HAP-1 (cell line): ENCODE measurements around the gene ZDHHC5.
"Not testable (repeated sequence)": the region's sequence is repeated elsewhere in the genome, so short reads cannot be mapped to it uniquely, and the experiment has no call there.

Experiments used
- DNase-seq, 2 experiments: peaks; one replicate each; pipeline ENCODE4 v3.0.0-alpha.2; 2016 to 2020; ENCODE audit warnings: low spot score in 2 of 2
- H3K27me3 ChIP-seq: fragments of 250-450 bp; sonication (Bioruptor Pico); 2 replicates; pipeline ENCODE4 v1.5.1; 2020; ENCODE audit warnings: low read depth, mild to moderate bottlenecking, moderate library complexity
- H3K36me3 ChIP-seq: fragments of 250-450 bp; sonication (Bioruptor Pico); replicated peaks from 2 replicates; pipeline ENCODE4 v1.5.1; 2020; ENCODE audit warnings: mild to moderate bottlenecking
- H3K4me1 ChIP-seq: fragments of 250-450 bp; sonication (Bioruptor Pico); 2 replicates; pipeline ENCODE4 v1.5.1; 2020; ENCODE audit warnings: mild to moderate bottlenecking
- H3K4me3 ChIP-seq: fragments of 250-450 bp; sonication (Bioruptor Pico); 2 replicates; pipeline ENCODE4 v1.5.1; 2020; ENCODE audit warnings: mild to moderate bottlenecking, moderate library complexity
- H3K9me3 ChIP-seq: fragments of 250-450 bp; sonication (Bioruptor Pico); 2 replicates; pipeline ENCODE4 v1.5.1; 2020; ENCODE audit warnings: mild to moderate bottlenecking, moderate library complexity
- in situ Hi-C: fragments of 300-500 bp; cut with MboI; formaldehyde crosslinking; loops from 3 replicates; pipeline ENCODE4 v1.14.3; 2020; ENCODE audit warnings: low sequenced_read_pairs, inconsistent platforms, mixed read lengths

Gene ZDHHC5

GRCh38 chr11:57704932-57705331 lies 37.0 kb downstream of the ZDHHC5 start:
- Histone ChIP-seq H3K4me3 (no peak overlapping the region), H3K9me3 (no peaks in the 10 kb centered on the region), H3K36me3 (peaks cover 28% of the 10 kb centered on the region), H3K4me1 (0 out of 2 replicates have a peak, but pooled peaks cover 2% of the 10 kb centered on the region), H3K27me3 (no peaks in the 10 kb centered on the region)
- DNase-seq: no peak
- in situ Hi-C loops: no loop called here

- peaks cover 26% of the 10 kb centered on the region for H3K36me3 ChIP-seq
Measured at GRCh38 chr11:57705432-57705831, 37.5 kb downstream of the ZDHHC5 start.

GRCh38 chr11:57709802-57710367 lies 42.0 kb downstream of the ZDHHC5 start:
- no peak for DNase-seq
- in situ Hi-C loops: no loop called here
- H3K4me1 ChIP-seq: peaks cover 13% of the 10 kb centered on the region
- no peak overlapping the region for H3K4me3 ChIP-seq
- H3K36me3 ChIP-seq: peaks cover 10% of the 10 kb centered on the region
- H3K27me3 ChIP-seq: no peaks in the 10 kb centered on the region
- H3K9me3 ChIP-seq: no peaks in the 10 kb centered on the region

More at GRCh38 chr11:57705432-57705831, 37.5 kb downstream of the ZDHHC5 start:
- H3K9me3 ChIP-seq, DNase-seq, H3K4me1 ChIP-seq, H3K27me3 ChIP-seq, in situ Hi-C loops, H3K4me3 ChIP-seq: not testable (repeated sequence)

- DNase-seq: peak; percentile 83 to 91
- Histone ChIP-seq H3K4me1 (peaks cover 11% of the 10 kb centered on the region), H3K9me3 (no peaks in the 10 kb centered on the region), H3K4me3 (peak within 1 kb of the TSS; percentile 87), H3K27me3 (no peaks in the 10 kb centered on the region), H3K36me3 (peaks cover 12% of the 10 kb centered on the region)
- in situ Hi-C loops: no loop called here
Measured at GRCh38 chr11:57711414-57712255, 43.7 kb downstream of the ZDHHC5 start, which contains the start of gene MED19. TSS of gene MED19 (minus strand) at chr11:57712215. CDS start at chr11:57712179, 36 bp downstream.

GRCh38 chr11:57712256-57713150 lies 44.6 kb downstream of the ZDHHC5 start, which contains the start of gene TMX2:
TSS of gene TMX2 (plus strand) at chr11:57712593. CDS start at chr11:57712619, 26 bp downstream.
- peak; percentile 95 to 99 for DNase-seq
- Histone ChIP-seq H3K4me1 (peaks cover 11% of the 10 kb centered on the region), H3K27me3 (no peaks in the 10 kb centered on the region), H3K4me3 (peak within 1 kb of the TSS; percentile 87), H3K36me3 (peaks cover 12% of the 10 kb centered on the region), H3K9me3 (no peaks in the 10 kb centered on the region)
- in situ Hi-C loops: no loop called here

- H3K4me3 ChIP-seq: peak overlapping the region; percentile 87
- peaks cover 19% of the 10 kb centered on the region for H3K36me3 ChIP-seq
- H3K27me3 ChIP-seq: no peaks in the 10 kb centered on the region
- in situ Hi-C loops: no loop called here
- DNase-seq: no peak
- H3K9me3 ChIP-seq: no peaks in the 10 kb centered on the region
- peaks cover 11% of the 10 kb centered on the region for H3K4me1 ChIP-seq
Measured at GRCh38 chr11:57713835-57714234, 45.9 kb downstream of the ZDHHC5 start.

GRCh38 chr11:57716726-57717125 lies 48.8 kb downstream of the ZDHHC5 start:
- H3K4me3 ChIP-seq, in situ Hi-C loops, H3K27me3 ChIP-seq, H3K4me1 ChIP-seq, H3K9me3 ChIP-seq, DNase-seq: not testable (repeated sequence)
- H3K36me3 ChIP-seq: peaks cover 30% of the 10 kb centered on the region

GRCh38 chr11:57727185-57727584 lies 59.3 kb downstream of the ZDHHC5 start:
- Histone ChIP-seq H3K36me3 (peaks cover 14% of the 10 kb centered on the region), H3K9me3 (no peaks in the 10 kb centered on the region), H3K4me1 (peaks cover 20% of the 10 kb centered on the region), H3K27me3 (no peaks in the 10 kb centered on the region), H3K4me3 (no peak overlapping the region)
- no peak for DNase-seq
- in situ Hi-C loops: no loop called here

GRCh38 chr11:57728829-57729228 lies 60.9 kb downstream of the ZDHHC5 start:
- in situ Hi-C loops: no loop called here
- Histone ChIP-seq H3K4me1 (peaks cover 20% of the 10 kb centered on the region), H3K27me3 (no peaks in the 10 kb centered on the region), H3K36me3 (peaks cover 5% of the 10 kb centered on the region), H3K9me3 (no peaks in the 10 kb centered on the region), H3K4me3 (no peak overlapping the region)
- no peak for DNase-seq

- in situ Hi-C loops: no loop called here
- DNase-seq: peak in 1 of 2 experiments; percentile 33
- H3K36me3 ChIP-seq: no peaks in the 10 kb centered on the region; the same call in none of the 2 replicates
- H3K27me3 ChIP-seq: no peaks in the 10 kb centered on the region
- peaks cover 20% of the 10 kb centered on the region for H3K4me1 ChIP-seq
- H3K9me3 ChIP-seq: no peaks in the 10 kb centered on the region
- H3K4me3 ChIP-seq: no peak overlapping the region
Measured at GRCh38 chr11:57729479-57729878, 61.6 kb downstream of the ZDHHC5 start.

- no peaks in the 10 kb centered on the region for H3K9me3 ChIP-seq
- in situ Hi-C loops: no loop called here
- peaks cover 16% of the 10 kb centered on the region for H3K4me1 ChIP-seq
- H3K36me3 ChIP-seq: peaks cover 8% of the 10 kb centered on the region
- H3K4me3 ChIP-seq: no peak overlapping the region
- DNase-seq: no peak
- no peaks in the 10 kb centered on the region for H3K27me3 ChIP-seq
Measured at GRCh38 chr11:57732661-57733060, 64.7 kb downstream of the ZDHHC5 start.

- Histone ChIP-seq H3K36me3 (peaks cover 25% of the 10 kb centered on the region), H3K4me1 (no peaks in the 10 kb centered on the region; the same call in 1 of the 2 replicates), H3K27me3 (no peaks in the 10 kb centered on the region), H3K9me3 (no peaks in the 10 kb centered on the region), H3K4me3 (no peak overlapping the region)
- no peak for DNase-seq
- in situ Hi-C loops: no loop called here
Measured at GRCh38 chr11:57735619-57736298, 67.8 kb downstream of the ZDHHC5 start.
